Heart left ventricle (tissue), 16 donors: ENCODE measurements around the gene DNAJC24. TPM values are rescaled to one million over a fixed set of nuclear protein-coding genes. Genes with fewer than 3 reads are reported as not detected.

Experiments used
- ATAC-seq, 4 donors: fragments of 200-7000 bp; cut with Tn5 transposase; one replicate each; pipeline ENCODE4 v1.9.1; 2020 to 2022; ENCODE audit warnings: moderate library complexity in 4 of 4, mild to moderate bottlenecking in 3 of 4, moderate number of reproducible peaks in 1 of 4
- DNase-seq, 5 donors: peaks; one replicate each; pipeline ENCODE4 v3.0.0-alpha.2; 2020
- H3K27ac ChIP-seq, 12 donors: fragments of 200-600 bp; sonication (generic) in 4 of 12; one replicate each; pipeline versions ENCODE4 v1.5.0 to v1.8.0; 2016 to 2022; ENCODE audit warnings: mild to moderate bottlenecking in 2 of 12
- H3K27me3 ChIP-seq, 9 donors: fragments of 200-600 bp; sonication (generic) in 2 of 9; one replicate each; pipeline versions ENCODE4 v1.5.1 to v1.8.0; 2016 to 2022; ENCODE audit warnings: mild to moderate bottlenecking in 3 of 9
- H3K36me3 ChIP-seq, 9 donors: fragments of 200-600 bp; sonication (generic) in 2 of 9; one replicate each; pipeline versions ENCODE4 v1.5.0 to v1.8.0; 2018 to 2022; ENCODE audit warnings: mild to moderate bottlenecking in 2 of 9
- H3K4me1 ChIP-seq, 12 donors: fragments of 200-600 bp; sonication (generic) in 4 of 12; one replicate each; pipeline versions ENCODE4 v1.5.0 to v1.8.0; 2016 to 2022; ENCODE audit warnings: mild to moderate bottlenecking in 3 of 12
- H3K4me3 ChIP-seq, 12 donors: fragments of 200-600 bp; sonication (generic) in 4 of 12; one replicate each; pipeline versions ENCODE4 v1.5.0 to v1.8.0; 2017 to 2022; ENCODE audit warnings: mild to moderate bottlenecking in 9 of 12, moderate library complexity in 4 of 12
- H3K9me3 ChIP-seq, 12 donors: fragments of 200-600 bp; sonication (generic) in 4 of 12; one replicate each; pipeline versions ENCODE4 v1.5.0 to v1.8.0; 2016 to 2022; ENCODE audit warnings: mild to moderate bottlenecking in 1 of 12
- CTCF ChIP-seq, 12 donors: fragments of 200-600 bp; sonication (generic) in 4 of 12; IDR thresholded peaks; one replicate each; pipeline versions ENCODE4 v1.5.0 to v1.8.0; 2018 to 2022; ENCODE audit warnings: antibody characterized with exemption in 12 of 12, mild to moderate bottlenecking in 5 of 12
- POLR2A ChIP-seq, 2 donors: fragments of 450-650 bp; IDR thresholded peaks; one replicate each; pipeline ENCODE4 v1.6.1; 2017; ENCODE audit warnings: antibody characterized with exemption in 2 of 2, mild to moderate bottlenecking in 2 of 2, moderate library complexity in 2 of 2
- WGBS, 4 donors: extraction: QIAGEN DNeasy Blood & Tissue Kit in 2 of 4; methylation state at CpG; one replicate each; pipeline versions ENCODE4 v1.1.5 to v1.1.7; 2013 to 2018; 5-methylcytosine and 5-hydroxymethylcytosine counted together
- intact Hi-C, 10 donors: fragments of 100-400 bp; cut with DNase I; formaldehyde crosslinking; loops; one replicate each; pipeline versions ENCODE4 v1.11.1 to v1.14.2; 2022
- polyA plus RNA-seq, 2 donors: library from polyadenylated mRNA; stranded (reverse); fragments of 200-250 nt; gene quantifications; one replicate each; pipeline ENCODE4 v1.2.3, GENCODE V29; 2013
- total RNA-seq, 9 donors: library from RNA; depleted of rRNA in 2 of 9; stranded (reverse); fragments of >200 nt in 2 of 9; fragmentation: NEBNext Ultra II Directional in 3 of 9; extraction: Animal tissue kit (Norgen Biotek cat#: 25700) in 3 of 9; gene quantifications; one replicate each; pipeline versions ENCODE4 v1.1.0 to v1.2.4, GENCODE V29; 2016 to 2023
- donor health status: ischemic (EF 13 %, LVEDD 7.1; RV severe dilation, severe dysfunction).
- donor health status: healthy with polysubstance abuse.
- donor health status: DM: no; HTN: yes; CAD: no.
- donor health status: DM: no; HTN: no; CAD: no.
- donor health status: ischemic (EF 25% LVEDD 6.9; RV normal size, moderate dysfunction).
- donor health status: ischemic (EF 25% LVEDD 5.7; RV mildly dilated, moderate dysfunction).
- donor health status: healthy.
- donor health status: DM: yes; HTN: yes; CAD: no.
- donor health status: ischemic (EF 35%, LVEDD 5.7; RV mildly dilated, moderate dysfunction).
- donor health status: nonischemic (EF 11% LVEDD 7.7; RV severe dilation, severe dysfunction).
- donor health status: DM: yes; HTN: yes; CAD: no.
- donor health status: PGD.
- donor health status: ischemic (EF 29% LVEDD 5.4; RV normal size, mild dysfunction).
- donor health status: nonischemic (EF 23%, LVEDD 6.1; RV moderate dilation, normal function).

The DNAJC24 gene
- total and polyA plus RNA-seq, 11 donors, result 4.5 to 18.0 (median 14.8) TPM

- Histone ChIP-seq H3K27me3 (no peaks in the 10 kb centered on the region), H3K4me1 (no peaks in the 10 kb centered on the region), H3K27ac (no peak overlapping the region), H3K9me3 (no peaks in the 10 kb centered on the region), H3K36me3 (no peaks in the 10 kb centered on the region), H3K4me3 (no peak overlapping the region)
- no peak for ATAC-seq
- 85 to 89% (median 88%) methylated on average over 4 of the region's 4 CpGs for WGBS, 4 donors
- no peak for DNase-seq
- intact Hi-C loops, result no loop called here
- TF ChIP-seq CTCF (IDR thresholded peaks at IDR 0.05) (no peak), POLR2A (IDR thresholded peaks at IDR 0.05) (no peak)
Observed at GRCh38 chr11:31361743-31362142, 7.9 kb upstream of the DNAJC24 start.

- peaks cover 0 to 4% (median 0%) of the 10 kb centered on the region in 9 donors for H3K27me3 ChIP-seq
- intact Hi-C loops, result no loop called here
- WGBS, 4 donors, result 59 to 74% (median 68%) methylated on average over 4 of the region's 4 CpGs
- H3K36me3 ChIP-seq, result no peaks in the 10 kb centered on the region
- no peaks in the 10 kb centered on the region for H3K9me3 ChIP-seq
- ATAC-seq (no peak), DNase-seq (no peak)
- TF ChIP-seq CTCF (IDR thresholded peaks at IDR 0.05) (no peak), POLR2A (IDR thresholded peaks at IDR 0.05) (no peak)
- H3K4me1 ChIP-seq, result peaks cover 0 to 19% (median 9%) of the 10 kb centered on the region in 12 donors
- H3K27ac ChIP-seq, result no peak overlapping the region
- no peak overlapping the region for H3K4me3 ChIP-seq
Observed at GRCh38 chr11:31366795-31367194, 2.9 kb upstream of the DNAJC24 start.

- 96 to 99% (median 97%) methylated on average over 5 of the region's 5 CpGs for WGBS, 4 donors
- no peak for TF ChIP-seq POLR2A (IDR thresholded peaks at IDR 0.05)
- TF ChIP-seq CTCF (IDR thresholded peaks at IDR 0.05), result no peak
- Histone ChIP-seq H3K4me3 (no peak overlapping the region), H3K27me3 (no peaks in the 10 kb centered on the region), H3K9me3 (no peaks in the 10 kb centered on the region), H3K4me1 (peaks cover 0 to 6% (median 3%) of the 10 kb centered on the region in 12 donors), H3K27ac (no peak overlapping the region), H3K36me3 (peaks cover 0 to 4% (median 0%) of the 10 kb centered on the region in 9 donors)
- DNase-seq, result no peak
- no peak for ATAC-seq
- intact Hi-C loops, result no loop called here
Observed at GRCh38 chr11:31375879-31376278, 6.2 kb downstream of the DNAJC24 start.

- no peak for TF ChIP-seq POLR2A (IDR thresholded peaks at IDR 0.05)
- no peak for TF ChIP-seq CTCF (IDR thresholded peaks at IDR 0.05)
- Histone ChIP-seq H3K27ac (no peak overlapping the region), H3K4me1 (peaks cover 0 to 4% (median 0%) of the 10 kb centered on the region in 12 donors), H3K4me3 (no peak overlapping the region), H3K9me3 (no peaks in the 10 kb centered on the region), H3K36me3 (no peaks in the 10 kb centered on the region), H3K27me3 (no peaks in the 10 kb centered on the region)
- DNase-seq, result no peak
- ATAC-seq, result no peak
- 79 to 92% (median 86%) methylated on average over 1 of the region's 1 CpG for WGBS, 4 donors
- intact Hi-C loops, result loop anchor here in 1 of 10 donors (10.0 kb wide), 1 partner anchor 58 kb away; no protein-coding TSS in a partner anchor
Observed at GRCh38 chr11:31383116-31383515, 13.5 kb downstream of the DNAJC24 start.
